GM20431 (cell line): Measurements from ENCODE around the gene UBE3A.

Source experiments
- in situ Hi-C: fragments of 300-500 bp; cut with MseI, MboI; formaldehyde crosslinking; loops from one replicate; pipeline ENCODE4 v1.15.0; 2020; ENCODE audit warnings: low sequenced_read_pairs; ENCODE audit not compliant: unreplicated experiment

UBE3A gene

DNA sequence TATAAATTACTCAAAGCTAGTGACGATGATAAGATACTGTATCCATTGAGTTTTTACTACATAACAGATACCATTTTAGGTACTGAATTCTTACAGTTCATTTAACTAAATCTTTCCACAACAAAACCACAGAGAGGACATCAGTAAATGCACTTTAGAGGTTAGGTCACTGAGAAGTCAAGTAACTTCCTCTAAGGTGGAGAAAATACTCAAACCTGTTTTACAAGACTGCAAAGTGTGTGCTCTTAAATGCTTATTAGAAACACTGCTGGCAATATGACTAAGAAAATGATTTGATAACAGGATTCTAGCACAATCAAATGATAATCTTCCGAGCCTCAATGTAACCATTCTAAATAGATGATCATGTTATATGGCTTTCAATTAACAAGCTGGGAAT, 99.4 kb downstream of the UBE3A start:
- in situ Hi-C loops = no loop called here

- in situ Hi-C loops = no loop called here
Measured at GRCh38 chr15:25335279-25335678, 103.5 kb downstream of the UBE3A start.

GRCh38 chr15:25333049-25333448, 105.8 kb downstream of the UBE3A start:
- in situ Hi-C loops = no loop called here

GRCh38 chr15:25332306-25332705, 106.5 kb downstream of the UBE3A start:
- in situ Hi-C loops = no loop called here

DNA sequence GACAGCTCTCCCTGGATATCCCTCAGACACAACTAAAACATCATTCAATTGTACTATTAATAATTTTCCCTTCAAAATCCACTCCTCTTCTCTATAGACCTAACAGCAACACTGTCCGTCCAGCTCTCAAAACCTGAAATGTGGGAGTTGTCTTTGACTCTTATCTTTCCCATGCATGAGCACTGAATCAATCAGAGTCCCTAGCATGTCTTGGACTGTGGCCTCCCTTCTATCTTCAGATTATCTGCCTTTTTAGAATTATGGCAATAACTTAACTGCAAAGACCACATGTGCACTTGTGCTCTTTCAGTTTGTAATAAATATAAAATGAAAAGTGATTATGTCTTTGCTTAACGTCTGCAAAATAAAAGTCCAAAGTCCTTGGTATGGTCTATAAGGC, 107.0 kb downstream of the UBE3A start:
- in situ Hi-C loops = no loop called here

- in situ Hi-C loops = no loop called here
Measured at GRCh38 chr15:25331404-25331803, 107.4 kb downstream of the UBE3A start.

GRCh38 chr15:25329696-25330095, 109.1 kb downstream of the UBE3A start:
- in situ Hi-C loops = no loop called here

DNA sequence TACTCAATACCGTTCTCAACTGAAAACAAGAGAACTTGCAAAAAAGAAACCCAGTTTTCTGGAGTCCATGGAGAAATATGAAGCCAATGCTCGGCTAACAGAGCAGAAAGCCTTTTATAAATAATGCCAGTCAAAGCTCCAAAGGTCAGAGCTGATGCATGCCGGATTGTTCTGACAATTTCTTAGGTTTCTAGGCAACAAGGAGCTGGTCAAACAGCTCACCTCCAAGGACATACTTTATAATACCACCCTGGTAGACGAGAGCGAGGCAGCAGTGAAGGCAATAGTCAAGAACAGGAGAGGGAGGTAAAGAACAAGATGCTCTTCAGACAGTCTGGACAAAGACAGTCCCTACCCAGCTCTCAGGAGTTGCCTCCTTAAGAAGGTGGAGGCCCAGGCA, 111.1 kb downstream of the UBE3A start:
- in situ Hi-C loops = no loop called here

DNA sequence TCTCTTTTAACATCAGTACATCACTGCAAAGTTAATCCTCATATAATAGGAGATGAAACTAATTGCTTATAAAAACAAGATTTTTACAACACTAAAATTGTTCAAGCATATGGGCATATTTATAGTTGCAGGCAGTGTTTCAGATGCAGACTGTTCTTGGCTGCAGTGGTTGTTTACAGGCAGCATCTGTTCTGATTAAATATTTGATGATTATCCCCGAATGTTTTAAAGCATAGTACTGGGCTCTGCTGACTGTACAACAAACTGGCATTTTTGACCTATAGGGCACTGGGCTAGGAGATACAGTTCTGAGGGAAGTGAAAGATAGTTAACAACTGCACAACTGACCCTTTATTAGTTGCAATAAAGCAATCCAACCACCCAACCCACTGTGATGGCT, 113.6 kb downstream of the UBE3A start:
- in situ Hi-C loops = no loop called here

DNA sequence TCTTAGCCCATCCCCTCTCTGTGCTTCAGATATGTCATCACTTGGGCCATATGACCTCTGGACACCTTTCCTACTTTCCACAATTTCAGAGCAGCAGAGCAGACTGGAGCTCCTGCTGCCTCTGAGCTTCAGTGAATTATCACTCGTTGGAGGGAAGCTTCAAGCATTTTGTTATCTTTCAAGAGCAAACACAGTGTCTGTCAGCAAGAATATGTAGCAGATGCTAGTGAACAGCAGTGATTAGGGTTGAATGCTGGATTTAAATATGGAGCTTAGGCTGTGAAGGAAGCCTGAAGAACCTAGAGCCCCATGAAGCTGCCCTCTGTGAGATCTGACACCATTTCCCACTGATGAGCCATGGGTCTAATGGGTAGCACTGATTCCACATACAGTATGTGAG, 115.4 kb downstream of the UBE3A start:
- in situ Hi-C loops = no loop called here

- in situ Hi-C loops = no loop called here
Measured at GRCh38 chr15:25287823-25288222, 151.0 kb downstream of the UBE3A start.
